ENCODE measurements around the gene ZC3H14. TPM values are rescaled to one million over a fixed set of nuclear protein-coding genes. Genes with fewer than 3 reads are reported as not detected.

The ZC3H14 gene
- total RNA-seq, 1 donor from 2014 or later = 55.8 TPM

- no peaks in the 10 kb centered on the region for H3K4me1 ChIP-seq (ENCODE audit: insufficient read depth, low read length)
- Mint-ChIP-seq H3K4me3 (ENCODE audit: unreplicated experiment) (no peak overlapping the region), H3K36me3 (ENCODE audit: low read depth, unreplicated experiment) (peaks cover 23% of the 10 kb centered on the region), H3K27me3 (ENCODE audit: low read depth, unreplicated experiment) (no peaks in the 10 kb centered on the region), H3K27ac (ENCODE audit: unreplicated experiment) (no peak overlapping the region), H3K4me1 (ENCODE audit: low read depth, unreplicated experiment) (peaks cover 2% of the 10 kb centered on the region), H3K9me3 (ENCODE audit: unreplicated experiment) (no peaks in the 10 kb centered on the region)
- H3K27me3 ChIP-seq (ENCODE audit: insufficient read depth, low read length) = no peaks in the 10 kb centered on the region
- no peak overlapping the region for H3K4me2 ChIP-seq (ENCODE audit: low read length)
- H4K20me1 ChIP-seq (ENCODE audit: insufficient read depth, low read length) = peaks cover 21% of the 10 kb centered on the region
- H3K9me3 ChIP-seq (ENCODE audit: insufficient read depth, low read depth, low read length) = no peaks in the 10 kb centered on the region
- TF ChIP-seq CTCF (IDR thresholded peaks at IDR 0.05; ENCODE audit: insufficient read depth, low read depth, low read length) (no peak), EZH2 (IDR thresholded peaks at IDR 0.05; ENCODE audit: insufficient read depth, low read length) (no peak)
- H3K27ac ChIP-seq (ENCODE audit: low read depth, low read length) = no peak overlapping the region
- H3K79me2 ChIP-seq (ENCODE audit: insufficient read depth, low read length) = no peaks in the 10 kb centered on the region
- no peak overlapping the region for H3K9ac ChIP-seq (ENCODE audit: low read length)
- no peak overlapping the region for H2AFZ ChIP-seq (ENCODE audit: low read depth, low read length)
- H3K36me3 ChIP-seq (ENCODE audit: insufficient read depth, low read length) = peaks cover 68% of the 10 kb centered on the region
- no peak overlapping the region for H3K4me3 ChIP-seq (ENCODE audit: insufficient read depth, low read depth, low read length)
- FAIRE-seq = no peak
- DNase-seq (ENCODE audit: low read depth) = no peak
Observed at GRCh38 chr14:88605594-88605993, 42.8 kb downstream of the ZC3H14 start.

GRCh38 chr14:88607829-88608228 is 45.0 kb downstream of the ZC3H14 start:
- Mint-ChIP-seq H3K27me3 (ENCODE audit: low read depth, unreplicated experiment) (no peaks in the 10 kb centered on the region), H3K36me3 (ENCODE audit: low read depth, unreplicated experiment) (peaks cover 17% of the 10 kb centered on the region), H3K9me3 (ENCODE audit: unreplicated experiment) (no peaks in the 10 kb centered on the region), H3K4me1 (ENCODE audit: low read depth, unreplicated experiment) (peaks cover 8% of the 10 kb centered on the region), H3K27ac (ENCODE audit: unreplicated experiment) (no peak overlapping the region), H3K4me3 (ENCODE audit: unreplicated experiment) (no peak overlapping the region)
- DNase-seq (ENCODE audit: low read depth) = no peak
- H3K4me1 ChIP-seq (ENCODE audit: insufficient read depth, low read length) = peaks cover 12% of the 10 kb centered on the region
- H2AFZ ChIP-seq (ENCODE audit: low read depth, low read length) = no peak overlapping the region
- no peaks in the 10 kb centered on the region for H3K27me3 ChIP-seq (ENCODE audit: insufficient read depth, low read length)
- peaks cover 21% of the 10 kb centered on the region for H4K20me1 ChIP-seq (ENCODE audit: insufficient read depth, low read length)
- no peak overlapping the region for H3K9ac ChIP-seq (ENCODE audit: low read length)
- peaks cover 60% of the 10 kb centered on the region for H3K36me3 ChIP-seq (ENCODE audit: insufficient read depth, low read length)
- H3K79me2 ChIP-seq (ENCODE audit: insufficient read depth, low read length) = no peaks in the 10 kb centered on the region
- FAIRE-seq = no peak
- TF ChIP-seq CTCF (IDR thresholded peaks at IDR 0.05; ENCODE audit: insufficient read depth, low read depth, low read length) (no peak), EZH2 (IDR thresholded peaks at IDR 0.05; ENCODE audit: insufficient read depth, low read length) (no peak)
- H3K27ac ChIP-seq (ENCODE audit: low read depth, low read length) = no peak overlapping the region
- H3K4me2 ChIP-seq (ENCODE audit: low read length) = no peak overlapping the region
- H3K4me3 ChIP-seq (ENCODE audit: insufficient read depth, low read depth, low read length) = no peak overlapping the region
- H3K9me3 ChIP-seq (ENCODE audit: insufficient read depth, low read depth, low read length) = no peaks in the 10 kb centered on the region

- Mint-ChIP-seq H3K4me3 (ENCODE audit: unreplicated experiment) (no peak overlapping the region), H3K36me3 (ENCODE audit: low read depth, unreplicated experiment) (peaks cover 12% of the 10 kb centered on the region)
- peak; percentile 5 for FAIRE-seq
Observed at GRCh38 chr14:88611878-88612277, 49.0 kb downstream of the ZC3H14 start.

More at GRCh38 chr14:88611878-88612277, 49.0 kb downstream of the ZC3H14 start:
- peak overlapping the region; percentile 9 for H3K4me2 ChIP-seq (ENCODE audit: low read length)
- peaks cover 34% of the 10 kb centered on the region for H3K4me1 ChIP-seq (ENCODE audit: insufficient read depth, low read length)
- H3K9me3 ChIP-seq (ENCODE audit: insufficient read depth, low read depth, low read length) = no peaks in the 10 kb centered on the region
- H3K27ac Mint-ChIP-seq (ENCODE audit: unreplicated experiment) = no peak overlapping the region
- TF ChIP-seq CTCF (IDR thresholded peaks at IDR 0.05; ENCODE audit: insufficient read depth, low read depth, low read length) = peak; percentile 23
- TF ChIP-seq EZH2 (IDR thresholded peaks at IDR 0.05; ENCODE audit: insufficient read depth, low read length) = no peak
- H3K36me3 ChIP-seq (ENCODE audit: insufficient read depth, low read length) = peaks cover 45% of the 10 kb centered on the region
- no peaks in the 10 kb centered on the region for H3K79me2 ChIP-seq (ENCODE audit: insufficient read depth, low read length)
- no peaks in the 10 kb centered on the region for H3K27me3 ChIP-seq (ENCODE audit: insufficient read depth, low read length)
- no peak overlapping the region for H3K4me3 ChIP-seq (ENCODE audit: insufficient read depth, low read depth, low read length)
- no peak overlapping the region for H2AFZ ChIP-seq (ENCODE audit: low read depth, low read length)
- peaks cover 33% of the 10 kb centered on the region for H3K4me1 Mint-ChIP-seq (ENCODE audit: low read depth, unreplicated experiment)
- H3K27ac ChIP-seq (ENCODE audit: low read depth, low read length) = no peak overlapping the region
- H3K9ac ChIP-seq (ENCODE audit: low read length) = no peak overlapping the region
- peaks cover 16% of the 10 kb centered on the region for H4K20me1 ChIP-seq (ENCODE audit: insufficient read depth, low read length)
- H3K27me3 Mint-ChIP-seq (ENCODE audit: low read depth, unreplicated experiment) = no peaks in the 10 kb centered on the region
- H3K9me3 Mint-ChIP-seq (ENCODE audit: unreplicated experiment) = no peaks in the 10 kb centered on the region
- DNase-seq (ENCODE audit: low read depth) = no peak
